A549 (cell line): ENCODE measurements around the gene SEC14L6. TPM values are rescaled to one million over a fixed set of nuclear protein-coding genes. Genes with fewer than 3 reads are reported as not detected.

Experiments
- ATAC-seq, 2 experiments: fragments of 200-7000 bp in 1 of 2; fragments of >200 bp in 1 of 2; cut with Nextera tagmentation in 1 of 2; cut with Tn5 transposase in 1 of 2; 3 replicates each; pipeline versions ENCODE4 v1.8.0 to v1.9.1; 2018 to 2020; ENCODE audit warnings: mild to moderate bottlenecking in 1 of 2, moderate library complexity in 1 of 2
- CTCF ChIA-PET: fragments of 300-600 bp; sonication (Branson Sonifier 250); formaldehyde crosslinking; extraction: SDS; loops from one replicate; lab custom pipeline; 2021; ENCODE audit warnings: antibody characterized with exemption, inconsistent platforms; lab: Yijun Ruan, JAX
- POLR2A ChIA-PET: fragments of 350-600 bp; formaldehyde crosslinking; extraction: SDS; loops from one replicate; lab custom pipeline; 2021; ENCODE audit warnings: antibody characterized with exemption, inconsistent platforms; lab: Yijun Ruan, JAX
- DNase-seq, 2 experiments: peaks; one replicate each; pipeline versions ENCODE4 v3.0.0 to v3.0.0-alpha.2; 2011 to 2016; ENCODE audit warnings: low read depth in 1 of 2, low spot score in 1 of 2
- FAIRE-seq: peaks from 2 replicates; lab custom pipeline; 2011; peaks lifted over from hg19 to GRCh38; lab: Jason Lieb, UNC
- H3K27ac ChIP-seq, 2 experiments: fragments of >200 bp; sonication (Bioruptor Twin); formaldehyde crosslinking; 3 replicates each; pipeline ENCODE4 v1.5.1; 2016 to 2017
- H3K4me1 ChIP-seq: fragments of >200 bp; sonication (Bioruptor Twin); formaldehyde crosslinking; 3 replicates; pipeline ENCODE4 v1.6.1; 2016
- H3K4me2 ChIP-seq: fragments of >200 bp; sonication (Bioruptor Twin); formaldehyde crosslinking; 3 replicates; pipeline ENCODE4 v1.6.1; 2016
- H3K4me3 ChIP-seq: fragments of >200 bp; sonication (Bioruptor Twin); formaldehyde crosslinking; 3 replicates; pipeline ENCODE4 v1.5.1; 2016
- H3K9me3 ChIP-seq: fragments of >200 bp; sonication (Bioruptor Twin); formaldehyde crosslinking; 3 replicates; pipeline ENCODE4 v1.6.1; 2016
- ATOH8 ChIP-seq: fragments of 250-450 bp; sonication (Bioruptor Pico); IDR thresholded peaks from 2 replicates; pipeline ENCODE4 v1.5.0; 2020; ENCODE audit warnings: low read depth, mild to moderate bottlenecking, moderate library complexity
- CBX2 ChIP-seq: fragments of 200-600 bp; sonication (generic); IDR thresholded peaks from 2 replicates; pipeline ENCODE4 v1.6.1; 2016; ENCODE audit warnings: low read depth, mild to moderate bottlenecking, borderline replicate concordance
- FOXS1 ChIP-seq: fragments of 250-450 bp; sonication (Bioruptor Pico); IDR thresholded peaks from 2 replicates; pipeline ENCODE4 v1.5.0; 2020; ENCODE audit warnings: mild to moderate bottlenecking, moderate library complexity
- HDAC2 ChIP-seq: fragments of 200-600 bp; sonication (generic); IDR thresholded peaks from 2 replicates; pipeline ENCODE4 v1.6.1; 2016
- HMGXB4 ChIP-seq: fragments of 250-450 bp; sonication (Bioruptor Pico); IDR thresholded peaks from 2 replicates; pipeline ENCODE4 v1.5.0; 2021; ENCODE audit warnings: mild to moderate bottlenecking, moderate library complexity, borderline replicate concordance
- HOXA7 ChIP-seq: fragments of 250-450 bp; sonication (Bioruptor Pico); IDR thresholded peaks from 2 replicates; pipeline ENCODE4 v1.5.0; 2020; ENCODE audit warnings: mild to moderate bottlenecking, moderate library complexity
- JUN ChIP-seq, 2 experiments: fragments of >200 bp; sonication (Bioruptor Twin); formaldehyde crosslinking; IDR thresholded peaks; 2 replicates in 1 of 2; 3 replicates in 1 of 2; pipeline ENCODE4 v1.6.1; 2016 to 2017
- KDM1A ChIP-seq: fragments of 200-600 bp; sonication (generic); IDR thresholded peaks from 2 replicates; pipeline ENCODE4 v1.6.1; 2016; ENCODE audit warnings: low read depth, mild to moderate bottlenecking
- KDM5A ChIP-seq: fragments of 200-600 bp; sonication (generic); IDR thresholded peaks from 2 replicates; pipeline ENCODE4 v1.6.1; 2016; ENCODE audit warnings: antibody characterized with exemption, mild to moderate bottlenecking
- MAZ ChIP-seq: fragments of 150-350 bp; IDR thresholded peaks from 2 replicates; pipeline ENCODE4 v1.6.1; 2014; ENCODE audit warnings: antibody characterized with exemption, low read depth, low read length, borderline replicate concordance
- MYC ChIP-seq: IDR thresholded peaks from 2 replicates; pipeline ENCODE4 v1.6.1; 2012; ENCODE audit warnings: mild to moderate bottlenecking, inconsistent platforms, low read length, improper control_type of control experiment, borderline replicate concordance
- NFE2L2 ChIP-seq: fragments of 150-350 bp; conservative IDR thresholded peaks from 2 replicates; pipeline ENCODE4 v1.6.1; 2014; ENCODE audit warnings: low read length
- PBX3 ChIP-seq: IDR thresholded peaks from 2 replicates; pipeline ENCODE4 v1.6.1; 2012
- PHF8 ChIP-seq: fragments of 200-600 bp; sonication (generic); IDR thresholded peaks from 2 replicates; pipeline ENCODE4 v1.6.1; 2016; ENCODE audit warnings: low read depth, mild to moderate bottlenecking, antibody characterized with exemption, moderate library complexity, borderline replicate concordance
- POLR2A ChIP-seq: IDR thresholded peaks from 2 replicates; pipeline ENCODE4 v1.6.1; 2012; ENCODE audit warnings: mild to moderate bottlenecking, low read length
- RAD21 ChIP-seq, 2 experiments: fragments of >200 bp in 1 of 2; sonication (Bioruptor Twin) in 1 of 2; formaldehyde crosslinking in 1 of 2; IDR thresholded peaks in 1 of 2; conservative IDR thresholded peaks in 1 of 2; 2 replicates in 1 of 2; 3 replicates in 1 of 2; pipeline ENCODE4 v1.6.1; 2012 to 2018; ENCODE audit warnings: inconsistent platforms in 1 of 2
- RARB ChIP-seq: fragments of 250-450 bp; sonication (Bioruptor Pico); IDR thresholded peaks from 2 replicates; pipeline ENCODE4 v1.8.0; 2021; ENCODE audit warnings: mild to moderate bottlenecking, moderate library complexity
- SREBF2 ChIP-seq: fragments of 450-650 bp; IDR thresholded peaks from 2 replicates; pipeline ENCODE4 v1.6.1; 2014; ENCODE audit warnings: mild to moderate bottlenecking, moderate library complexity
- TP53 ChIP-seq: fragments of 250-450 bp; sonication (Bioruptor Pico); IDR thresholded peaks from 2 replicates; pipeline ENCODE4 v1.5.0; 2021; ENCODE audit warnings: mild to moderate bottlenecking, moderate library complexity
- ZNF302 ChIP-seq: fragments of 250-450 bp; sonication (Bioruptor Pico); IDR thresholded peaks from 2 replicates; pipeline ENCODE4 v1.9.0; 2021; ENCODE audit warnings: inconsistent platforms, mild to moderate bottlenecking, moderate library complexity
- WGBS: methylation state at CpG from one replicate; pipeline ENCODE4 v1.1.6; 2017; ENCODE audit errors: missing lambda C conversion rate; 5-methylcytosine and 5-hydroxymethylcytosine counted together
- polyA plus RNA-seq, 4 experiments: library from polyadenylated mRNA; depleted of rRNA in 3 of 4; stranded (reverse); fragments of >200 nt; fragmentation: RNase III in 1 of 4; extraction: RNeasy Plus Mini Kit Qiagen cat#74134 plus additional on column Dnase treatment in 1 of 4; gene quantifications; 2 replicates in 3 of 4; 3 replicates in 1 of 4; pipeline ENCODE4 v1.2.3, GENCODE V29; 2011 to 2017

The SEC14L6 gene
- polyA plus RNA-seq, 2 of the 4 experiments (the other 2 are of a cell fraction), result not detected

GRCh38 chr22:30474683-30475424, 71.7 kb downstream of the SEC14L6 start:
- ChIA-PET POLR2A (no interaction called here), CTCF (interaction anchor here (1.9 to 2.7 kb wide), 2 partner anchors 10 to 30 kb away, joined by 6 to 10 read pairs; no protein-coding TSS in a partner anchor)
- WGBS, result 18% methylated on average over 3 of the region's 6 CpGs
- DNase-seq (no peak), ATAC-seq (no peak), FAIRE-seq (no peak)
- H3K4me2 ChIP-seq, result no peak overlapping the region
- no peak overlapping the region for H3K27ac ChIP-seq
- TF ChIP-seq NFE2L2 (no peak), PBX3 (no peak), RARB (no peak)
- no peaks in the 10 kb centered on the region for H3K4me1 ChIP-seq
- no peaks in the 10 kb centered on the region for H3K9me3 ChIP-seq
- no peak overlapping the region for H3K4me3 ChIP-seq

GRCh38 chr22:30474121-30474520, 72.4 kb downstream of the SEC14L6 start:
- DNase-seq (no peak), FAIRE-seq (no peak), ATAC-seq (no peak)
- Histone ChIP-seq H3K9me3 (no peaks in the 10 kb centered on the region), H3K4me2 (no peak overlapping the region), H3K27ac (no peak overlapping the region), H3K4me3 (no peak overlapping the region), H3K4me1 (no peaks in the 10 kb centered on the region)
- 56% methylated on average over 4 of the region's 4 CpGs for WGBS
- CTCF ChIA-PET, result interaction anchor here (1.9 to 2.7 kb wide), 2 partner anchors 10 to 29 kb away, joined by 6 to 10 read pairs; no protein-coding TSS in a partner anchor
- no peak for TF ChIP-seq PBX3
- no peak for TF ChIP-seq MYC
- no peak for TF ChIP-seq POLR2A
- no peak for TF ChIP-seq HDAC2
- no peak for TF ChIP-seq RAD21 (conservative IDR thresholded peaks at IDR 0.05 in 1 of 2, IDR thresholded peaks at IDR 0.05 in 1 of 2)
- TF ChIP-seq CBX2, result no peak
- no peak for TF ChIP-seq KDM1A
- no peak for TF ChIP-seq SREBF2
- TF ChIP-seq HOXA7, result no peak
- TF ChIP-seq HMGXB4 (CRISPR knock-in tag), result no peak
- TF ChIP-seq JUN (IDR thresholded peaks at IDR 0.05), result no peak
- no peak for TF ChIP-seq MAZ
- no peak for TF ChIP-seq TP53
- TF ChIP-seq ZNF302 (CRISPR knock-in tag), result no peak
- TF ChIP-seq KDM5A, result no peak
- no peak for TF ChIP-seq PHF8
- TF ChIP-seq FOXS1 (CRISPR knock-in tag), result no peak
- TF ChIP-seq ATOH8 (CRISPR knock-in tag), result no peak
- POLR2A ChIA-PET, result no interaction called here
